Ascending aorta (tissue), 2 donors: Measurements from ENCODE around the gene HIPK2. TPM values are rescaled to one million over a fixed set of nuclear protein-coding genes. Genes with fewer than 3 reads are reported as not detected.

Experiments used
- DNase-seq, 2 donors: peaks; one replicate each; pipeline ENCODE4 v3.0.0-alpha.2; 2019; ENCODE audit warnings: low spot score in 2 of 2
- H3K27ac ChIP-seq, 2 donors: fragments of 200-600 bp; sonication (generic); one replicate each; pipeline ENCODE4 v1.5.1; 2016 to 2017; ENCODE audit warnings: mild to moderate bottlenecking in 1 of 2
- H3K27me3 ChIP-seq: fragments of 200-600 bp; sonication (generic); one replicate; pipeline ENCODE4 v1.5.1; 2017
- H3K36me3 ChIP-seq, 2 donors: fragments of 200-600 bp; sonication (generic); one replicate each; pipeline ENCODE4 v1.5.1; 2016
- H3K4me1 ChIP-seq, 2 donors: fragments of 200-600 bp; sonication (generic); one replicate each; pipeline ENCODE4 v1.5.1; 2016 to 2017; ENCODE audit warnings: mild to moderate bottlenecking in 1 of 2
- H3K4me3 ChIP-seq, 2 donors: fragments of 200-600 bp; sonication (generic); one replicate each; pipeline ENCODE4 v1.5.1; 2016 to 2017; ENCODE audit warnings: mild to moderate bottlenecking in 1 of 2
- H3K9me3 ChIP-seq, 2 donors: fragments of 200-600 bp; sonication (generic); one replicate each; pipeline ENCODE4 v1.5.1; 2016
- CTCF ChIP-seq, 3 experiments: fragments of 200-600 bp in 2 of 3; fragments of 450-650 bp in 1 of 3; sonication (generic) in 2 of 3; IDR thresholded peaks; one replicate each; pipeline ENCODE4 v1.5.1; 2016 to 2019; ENCODE audit warnings: antibody characterized with exemption in 3 of 3, mild to moderate bottlenecking in 1 of 3, moderate library complexity in 1 of 3
- intact Hi-C: fragments of 100-400 bp; cut with DNase I; formaldehyde crosslinking; loops from one replicate; pipeline ENCODE4 v1.15.1; 2023
- total RNA-seq: library from RNA; depleted of rRNA; stranded (reverse); fragments of >200 nt; gene quantifications from one replicate; pipeline ENCODE4 v1.1.0, GENCODE V29; 2016

The HIPK2 gene
- total RNA-seq, 1 donor from 2014 or later: 53.9 TPM

- H3K27me3 ChIP-seq: no peaks in the 10 kb centered on the region
- TF ChIP-seq CTCF (IDR thresholded peaks at IDR 0.05): no peak
- no peak overlapping the region for H3K27ac ChIP-seq
- no peaks in the 10 kb centered on the region for H3K4me1 ChIP-seq
- intact Hi-C loops: no loop called here
- no peaks in the 10 kb centered on the region for H3K9me3 ChIP-seq
- no peak for DNase-seq
- H3K36me3 ChIP-seq: peaks cover 44 to 52% of the 10 kb centered on the region in 2 donors
- H3K4me3 ChIP-seq: no peak overlapping the region
Observed at GRCh38 chr7:139630643-139631519, 146.9 kb downstream of the HIPK2 start.

- Histone ChIP-seq H3K27me3 (no peaks in the 10 kb centered on the region), H3K4me1 (no peaks in the 10 kb centered on the region), H3K4me3 (no peak overlapping the region), H3K9me3 (no peaks in the 10 kb centered on the region), H3K27ac (no peak overlapping the region), H3K36me3 (peaks cover 49 to 62% of the 10 kb centered on the region in 2 donors)
- no peak for DNase-seq
- intact Hi-C loops: no loop called here
- no peak for TF ChIP-seq CTCF (IDR thresholded peaks at IDR 0.05)
Observed at GRCh38 chr7:139629392-139630082, 148.3 kb downstream of the HIPK2 start.

GRCh38 chr7:139627831-139628230 lies 150.0 kb downstream of the HIPK2 start:
- intact Hi-C loops: no loop called here
- no peak for TF ChIP-seq CTCF (IDR thresholded peaks at IDR 0.05)
- peaks cover 49 to 75% of the 10 kb centered on the region in 2 donors for H3K36me3 ChIP-seq

GRCh38 chr7:139626817-139627216 lies 151.0 kb downstream of the HIPK2 start:
- Histone ChIP-seq H3K4me1 (no peaks in the 10 kb centered on the region), H3K36me3 (peaks cover 49 to 80% of the 10 kb centered on the region in 2 donors), H3K27ac (no peak overlapping the region), H3K9me3 (no peaks in the 10 kb centered on the region), H3K4me3 (no peak overlapping the region), H3K27me3 (no peaks in the 10 kb centered on the region)
- intact Hi-C loops: no loop called here
- DNase-seq: no peak
- no peak for TF ChIP-seq CTCF (IDR thresholded peaks at IDR 0.05)

More at GRCh38 chr7:139627831-139628230, 150.0 kb downstream of the HIPK2 start:
- Histone ChIP-seq H3K27me3 (no peaks in the 10 kb centered on the region), H3K4me3 (no peak overlapping the region), H3K27ac (no peak overlapping the region), H3K4me1 (no peaks in the 10 kb centered on the region), H3K9me3 (no peaks in the 10 kb centered on the region)
- no peak for DNase-seq

- DNase-seq: no peak
- intact Hi-C loops: no loop called here
- no peak overlapping the region for H3K4me3 ChIP-seq
- H3K36me3 ChIP-seq: peaks cover 30 to 70% of the 10 kb centered on the region in 2 donors
- TF ChIP-seq CTCF (IDR thresholded peaks at IDR 0.05): no peak
- H3K27ac ChIP-seq: no peak overlapping the region
- no peaks in the 10 kb centered on the region for H3K27me3 ChIP-seq
- H3K4me1 ChIP-seq: no peaks in the 10 kb centered on the region
- no peaks in the 10 kb centered on the region for H3K9me3 ChIP-seq
Observed at GRCh38 chr7:139623518-139623917, 154.3 kb downstream of the HIPK2 start.
